ENCODE results near the gene CD59. TPM values are rescaled to one million over a fixed set of nuclear protein-coding genes. Genes with fewer than 3 reads are reported as not detected.

CD59 gene
- total RNA-seq, 1 experiment from 2014 or later = 736 TPM

DNA sequence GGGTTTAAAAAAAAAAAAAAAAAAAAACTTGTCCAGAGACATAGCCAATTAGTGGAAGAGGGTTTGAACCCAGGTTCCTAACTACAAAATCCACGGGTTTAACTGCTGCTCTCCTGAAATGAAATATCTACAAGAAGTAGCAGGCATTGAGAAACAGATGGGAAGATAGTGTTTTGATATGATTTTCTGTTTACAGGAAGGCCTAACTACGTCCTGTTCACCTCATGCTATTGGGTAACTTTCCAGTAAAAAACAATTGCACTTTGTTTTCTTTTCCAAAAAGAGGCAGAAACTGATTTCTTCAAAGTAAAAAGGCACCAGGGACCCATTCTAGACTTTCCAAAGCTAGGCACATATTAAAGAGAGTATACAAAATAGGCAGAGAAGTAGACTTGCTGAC is 29.7 kb downstream of the CD59 start:
- POLR2A ChIA-PET = no interaction called here
- H3K4me3 ChIP-seq (ENCODE audit: low read depth in 2 of 2, low read length in 2 of 2) = no peak overlapping the region
- H3K27me3 ChIP-seq (ENCODE audit: control insufficient read depth, insufficient read depth, low read length) = no peaks in the 10 kb centered on the region
- peaks cover 18% of the 10 kb centered on the region for H3K36me3 ChIP-seq (ENCODE audit: control insufficient read depth, insufficient read depth, low read length)
- no peak for ATAC-seq
- no TSS peak for BruUV-seq (replicated peaks)
- CTCF ChIA-PET = interaction anchor here (0.7 kb wide), 1 partner anchor 138 kb away, joined by 7 read pairs; no protein-coding TSS in a partner anchor
- peak overlapping the region; percentile 93 for H3K27ac ChIP-seq (ENCODE audit: low read length)
- H3K9me3 ChIP-seq (ENCODE audit: control insufficient read depth, insufficient read depth, low read depth, low read length) = no peaks in the 10 kb centered on the region
- no peak for DNase-seq (ENCODE audit: low read depth, low spot score)
- in situ Hi-C loops (cut with HindIII; ENCODE audit: low pct_unique_long_range_greater_than_20kb, low sequenced_read_pairs) (no loop called here), intact Hi-C loops (cut with micrococcal nuclease; ENCODE audit: unreplicated experiment) (no loop called here)
- H3K4me1 ChIP-seq (ENCODE audit: control insufficient read depth, insufficient read depth, low read length) = peaks cover 85% of the 10 kb centered on the region
- TF ChIP-seq, protein P1, sequence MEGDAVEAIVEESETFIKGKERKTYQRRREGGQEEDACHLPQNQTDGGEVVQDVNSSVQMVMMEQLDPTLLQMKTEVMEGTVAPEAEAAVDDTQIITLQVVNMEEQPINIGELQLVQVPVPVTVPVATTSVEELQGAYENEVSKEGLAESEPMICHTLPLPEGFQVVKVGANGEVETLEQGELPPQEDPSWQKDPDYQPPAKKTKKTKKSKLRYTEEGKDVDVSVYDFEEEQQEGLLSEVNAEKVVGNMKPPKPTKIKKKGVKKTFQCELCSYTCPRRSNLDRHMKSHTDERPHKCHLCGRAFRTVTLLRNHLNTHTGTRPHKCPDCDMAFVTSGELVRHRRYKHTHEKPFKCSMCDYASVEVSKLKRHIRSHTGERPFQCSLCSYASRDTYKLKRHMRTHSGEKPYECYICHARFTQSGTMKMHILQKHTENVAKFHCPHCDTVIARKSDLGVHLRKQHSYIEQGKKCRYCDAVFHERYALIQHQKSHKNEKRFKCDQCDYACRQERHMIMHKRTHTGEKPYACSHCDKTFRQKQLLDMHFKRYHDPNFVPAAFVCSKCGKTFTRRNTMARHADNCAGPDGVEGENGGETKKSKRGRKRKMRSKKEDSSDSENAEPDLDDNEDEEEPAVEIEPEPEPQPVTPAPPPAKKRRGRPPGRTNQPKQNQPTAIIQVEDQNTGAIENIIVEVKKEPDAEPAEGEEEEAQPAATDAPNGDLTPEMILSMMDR (IDR thresholded peaks at IDR 0.05) = no peak
- TF ChIP-seq TCF7L2 (IDR thresholded peaks at IDR 0.05; ENCODE audit: low read depth, low read length) (no peak), SIN3A (IDR thresholded peaks at IDR 0.05; ENCODE audit: borderline replicate concordance, insufficient read depth, low read depth, low read length) (no peak), POLR2AphosphoS5 (IDR thresholded peaks at IDR 0.05; ENCODE audit: low read depth, low read length) (no peak)
- TF ChIP-seq, protein P2, sequence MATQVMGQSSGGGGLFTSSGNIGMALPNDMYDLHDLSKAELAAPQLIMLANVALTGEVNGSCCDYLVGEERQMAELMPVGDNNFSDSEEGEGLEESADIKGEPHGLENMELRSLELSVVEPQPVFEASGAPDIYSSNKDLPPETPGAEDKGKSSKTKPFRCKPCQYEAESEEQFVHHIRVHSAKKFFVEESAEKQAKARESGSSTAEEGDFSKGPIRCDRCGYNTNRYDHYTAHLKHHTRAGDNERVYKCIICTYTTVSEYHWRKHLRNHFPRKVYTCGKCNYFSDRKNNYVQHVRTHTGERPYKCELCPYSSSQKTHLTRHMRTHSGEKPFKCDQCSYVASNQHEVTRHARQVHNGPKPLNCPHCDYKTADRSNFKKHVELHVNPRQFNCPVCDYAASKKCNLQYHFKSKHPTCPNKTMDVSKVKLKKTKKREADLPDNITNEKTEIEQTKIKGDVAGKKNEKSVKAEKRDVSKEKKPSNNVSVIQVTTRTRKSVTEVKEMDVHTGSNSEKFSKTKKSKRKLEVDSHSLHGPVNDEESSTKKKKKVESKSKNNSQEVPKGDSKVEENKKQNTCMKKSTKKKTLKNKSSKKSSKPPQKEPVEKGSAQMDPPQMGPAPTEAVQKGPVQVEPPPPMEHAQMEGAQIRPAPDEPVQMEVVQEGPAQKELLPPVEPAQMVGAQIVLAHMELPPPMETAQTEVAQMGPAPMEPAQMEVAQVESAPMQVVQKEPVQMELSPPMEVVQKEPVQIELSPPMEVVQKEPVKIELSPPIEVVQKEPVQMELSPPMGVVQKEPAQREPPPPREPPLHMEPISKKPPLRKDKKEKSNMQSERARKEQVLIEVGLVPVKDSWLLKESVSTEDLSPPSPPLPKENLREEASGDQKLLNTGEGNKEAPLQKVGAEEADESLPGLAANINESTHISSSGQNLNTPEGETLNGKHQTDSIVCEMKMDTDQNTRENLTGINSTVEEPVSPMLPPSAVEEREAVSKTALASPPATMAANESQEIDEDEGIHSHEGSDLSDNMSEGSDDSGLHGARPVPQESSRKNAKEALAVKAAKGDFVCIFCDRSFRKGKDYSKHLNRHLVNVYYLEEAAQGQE (IDR thresholded peaks at IDR 0.05; ENCODE audit: insufficient read depth in 1 of 2, low read depth in 2 of 2, low read length in 1 of 2) = no peak

DNA sequence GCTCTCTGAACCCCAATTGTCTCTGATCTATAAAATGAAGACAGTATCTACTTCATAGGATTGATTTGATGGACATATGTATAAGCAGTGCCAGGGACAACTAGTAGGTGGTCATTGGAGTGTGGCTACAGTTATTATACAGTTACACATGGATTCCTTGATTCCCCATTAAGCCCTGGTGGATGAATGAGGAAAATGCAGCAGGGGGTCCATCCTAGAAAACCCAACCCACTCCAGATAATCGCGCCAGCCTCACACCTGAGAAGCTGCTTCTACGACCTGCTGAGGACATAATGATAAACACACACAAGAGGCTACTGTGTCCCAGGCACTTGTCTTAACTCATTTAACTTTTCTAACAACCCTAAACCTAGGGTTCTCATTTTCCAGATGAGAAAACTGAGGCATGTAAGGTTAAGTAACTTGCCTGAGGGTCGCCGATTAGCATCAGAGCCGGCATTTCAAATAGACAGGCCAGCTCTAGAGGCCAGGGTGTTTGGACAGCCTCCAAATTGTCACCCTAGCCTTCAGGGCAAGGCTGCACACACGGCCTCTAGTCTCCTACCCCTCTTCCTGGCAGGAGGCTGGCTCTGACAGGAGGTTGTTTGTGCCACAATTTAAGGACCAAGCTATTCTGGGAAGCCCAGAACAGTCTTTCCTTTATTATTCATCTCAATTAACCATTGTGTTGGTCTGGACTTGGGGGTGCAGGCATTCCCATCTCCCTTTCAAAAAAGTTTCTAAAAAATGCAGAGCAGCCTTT is 31.8 kb downstream of the CD59 start:
- H3K36me3 ChIP-seq (ENCODE audit: control insufficient read depth, insufficient read depth, low read length) = peaks cover 5% of the 10 kb centered on the region; the same call in 1 of the 2 replicates
- POLR2A ChIA-PET = no interaction called here
- peak overlapping the region; percentile 93 for H3K27ac ChIP-seq (ENCODE audit: low read length)
- DNase-seq (ENCODE audit: low read depth, low spot score) (no peak), ATAC-seq (no peak)
- H3K9me3 ChIP-seq (ENCODE audit: control insufficient read depth, insufficient read depth, low read depth, low read length) = no peaks in the 10 kb centered on the region
- H3K4me1 ChIP-seq (ENCODE audit: control insufficient read depth, insufficient read depth, low read length) = peaks cover 92% of the 10 kb centered on the region
- H3K27me3 ChIP-seq (ENCODE audit: control insufficient read depth, insufficient read depth, low read length) = no peaks in the 10 kb centered on the region
- intact Hi-C loops (cut with micrococcal nuclease; ENCODE audit: unreplicated experiment) = no loop called here
- in situ Hi-C loops (cut with HindIII; ENCODE audit: low pct_unique_long_range_greater_than_20kb, low sequenced_read_pairs) = no loop called here
- peak; percentile 14; the same call in 1 of the 2 replicates for TF ChIP-seq POLR2AphosphoS5 (IDR thresholded peaks at IDR 0.05; ENCODE audit: low read depth, low read length)
- TF ChIP-seq, protein P2 (IDR thresholded peaks at IDR 0.05; ENCODE audit: insufficient read depth in 1 of 2, low read depth in 2 of 2, low read length in 1 of 2) = no peak
- BruUV-seq (replicated peaks) = no TSS peak
- CTCF ChIA-PET = interaction anchor here (0.7 kb wide), 1 partner anchor 10 kb away, joined by 3 read pairs; no protein-coding TSS in a partner anchor
- no peak overlapping the region for H3K4me3 ChIP-seq (ENCODE audit: low read depth in 2 of 2, low read length in 2 of 2)
